NB4 (cell line): ENCODE results near the gene NDUFC2.
"Not testable (repeated sequence)": the region's sequence is repeated elsewhere in the genome, so short reads cannot be mapped to it uniquely, and the experiment has no call there.

Experiments
- DNase-seq: peaks from one replicate; pipeline ENCODE4 v3.0.0; 2010; ENCODE audit warnings: low read depth
- H3K4me3 ChIP-seq: one replicate; pipeline ENCODE4 v1.5.1; 2011; ENCODE audit warnings: mild to moderate bottlenecking, low read depth, low read length, moderate library complexity
- CTCF ChIP-seq: IDR thresholded peaks from one replicate; pipeline ENCODE4 v1.5.1; 2012; ENCODE audit warnings: low read depth, low read length
- MAX ChIP-seq: IDR thresholded peaks from 2 replicates; pipeline ENCODE4 v1.6.1; 2011; ENCODE audit warnings: low read depth, low read length
- MYC ChIP-seq: IDR thresholded peaks from 2 replicates; pipeline ENCODE4 v1.6.1; 2011; ENCODE audit warnings: low read depth, low read length
- POLR2A ChIP-seq: IDR thresholded peaks from 2 replicates; pipeline ENCODE4 v1.6.1; 2011; ENCODE audit warnings: mild to moderate bottlenecking; ENCODE audit not compliant: insufficient read length; ENCODE audit errors: extremely low read depth

The NDUFC2 gene

GRCh38 chr11:78033040-78033439, 46.6 kb downstream of the NDUFC2 start:
- TF ChIP-seq CTCF = no peak
- H3K4me3 ChIP-seq = no peak overlapping the region
- no peak for DNase-seq

- TF ChIP-seq POLR2A = no peak
- TF ChIP-seq CTCF = no peak
- TF ChIP-seq MYC = no peak
- TF ChIP-seq MAX = no peak
- no peak for DNase-seq
- H3K4me3 ChIP-seq = no peak overlapping the region
These were observed 47.6 kb downstream of the NDUFC2 start for GRCh38 chr11:78032090-78032489.

GRCh38 chr11:78031629-78032028, 48.0 kb downstream of the NDUFC2 start:
- TF ChIP-seq MAX = no peak
- no peak for TF ChIP-seq POLR2A
- no peak for TF ChIP-seq CTCF
- no peak for TF ChIP-seq MYC

GRCh38 chr11:78030429-78031325, 49.0 kb downstream of the NDUFC2 start:
- no peak overlapping the region for H3K4me3 ChIP-seq
- TF ChIP-seq CTCF = no peak
- TF ChIP-seq POLR2A = no peak
- TF ChIP-seq MAX = no peak
- no peak for TF ChIP-seq MYC
- no peak for DNase-seq

More at GRCh38 chr11:78031629-78032028, 48.0 kb downstream of the NDUFC2 start:
- no peak overlapping the region for H3K4me3 ChIP-seq
- DNase-seq = no peak

- not testable (repeated sequence) for DNase-seq, H3K4me3 ChIP-seq
These were observed 51.2 kb downstream of the NDUFC2 start for GRCh38 chr11:78028423-78028822.

GRCh38 chr11:78027759-78028158, 51.9 kb downstream of the NDUFC2 start:
- no peak overlapping the region for H3K4me3 ChIP-seq
- DNase-seq = no peak
- TF ChIP-seq POLR2A (no peak), MAX (no peak), MYC (no peak), CTCF (no peak)
